Endothelial cell (in vitro differentiated cells): ENCODE results near the gene LRTM2. TPM values are rescaled to one million over a fixed set of nuclear protein-coding genes. Genes with fewer than 3 reads are reported as not detected.

Experiments
- DNase-seq: peaks from one replicate; pipeline ENCODE4 v3.0.0; 2021; ENCODE audit warnings: low spot score
- H3K27ac Mint-ChIP-seq: one replicate; pipeline ENCODE4 v1.8.0; 2021; ENCODE audit warnings: mixed read lengths, inconsistent platforms; ENCODE audit not compliant: unreplicated experiment
- H3K27me3 Mint-ChIP-seq: one replicate; pipeline ENCODE4 v1.8.0; 2021; ENCODE audit warnings: mild to moderate bottlenecking, moderate library complexity, mixed read lengths, inconsistent platforms; ENCODE audit not compliant: unreplicated experiment
- H3K36me3 Mint-ChIP-seq: one replicate; pipeline ENCODE4 v1.8.0; 2021; ENCODE audit warnings: mild to moderate bottlenecking, low read depth, mixed read lengths, inconsistent platforms; ENCODE audit not compliant: unreplicated experiment
- H3K4me1 Mint-ChIP-seq: one replicate; pipeline ENCODE4 v1.8.0; 2021; ENCODE audit warnings: mild to moderate bottlenecking, mixed read lengths, inconsistent platforms; ENCODE audit not compliant: unreplicated experiment
- H3K4me3 Mint-ChIP-seq: one replicate; pipeline ENCODE4 v1.8.0; 2021; ENCODE audit warnings: mild to moderate bottlenecking, mixed read lengths, inconsistent platforms; ENCODE audit not compliant: unreplicated experiment
- H3K9me3 Mint-ChIP-seq: one replicate; pipeline ENCODE4 v1.8.0; 2021; ENCODE audit warnings: mixed read lengths, inconsistent platforms; ENCODE audit not compliant: unreplicated experiment
- total RNA-seq: library from RNA; stranded (reverse); fragmentation: NEBNext Ultra II Directional; extraction: Animal tissue kit (Norgen Biotek cat#: 25700); gene quantifications from one replicate; pipeline ENCODE4 v1.2.1, GENCODE V29; 2021; ENCODE audit not compliant: unreplicated experiment
- TF ChIP-seq, protein P1 (sequence below): fragments of 200-600 bp; sonication (generic); IDR thresholded peaks from one replicate; pipeline ENCODE4 v1.5.0; 2021; ENCODE audit warnings: antibody characterized with exemption; ENCODE audit not compliant: unreplicated experiment

Gene LRTM2
- total RNA-seq, 1 donor from 2014 or later, result not detected

DNA sequence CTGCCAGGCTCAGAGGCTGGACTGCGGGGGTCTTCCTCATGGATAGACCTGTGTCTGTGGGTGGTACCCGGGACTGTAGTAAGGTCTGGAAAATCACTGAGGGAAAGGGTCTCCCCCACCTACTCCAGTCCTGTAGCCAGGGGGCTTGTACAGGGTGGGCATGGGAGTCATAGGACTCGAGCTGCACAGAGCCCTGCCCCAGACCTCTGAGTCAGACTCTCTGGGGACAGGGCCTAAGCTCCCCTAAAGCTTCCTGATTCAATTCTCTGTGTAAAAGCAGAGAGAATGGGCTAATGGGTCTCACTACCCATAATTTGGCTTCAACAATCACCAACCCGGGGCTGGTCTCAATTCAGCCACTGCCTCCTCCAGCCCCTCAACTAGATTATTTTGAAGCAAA lies 27.0 kb downstream of the LRTM2 start:
- H3K9me3 Mint-ChIP-seq, result no peaks in the 10 kb centered on the region
- H3K4me1 Mint-ChIP-seq, result no peaks in the 10 kb centered on the region
- H3K27ac Mint-ChIP-seq, result no peak overlapping the region
- DNase-seq, result no peak
- peaks cover 4% of the 10 kb centered on the region for H3K27me3 Mint-ChIP-seq
- no peaks in the 10 kb centered on the region for H3K36me3 Mint-ChIP-seq
- H3K4me3 Mint-ChIP-seq, result no peak overlapping the region
- TF ChIP-seq, protein P1, sequence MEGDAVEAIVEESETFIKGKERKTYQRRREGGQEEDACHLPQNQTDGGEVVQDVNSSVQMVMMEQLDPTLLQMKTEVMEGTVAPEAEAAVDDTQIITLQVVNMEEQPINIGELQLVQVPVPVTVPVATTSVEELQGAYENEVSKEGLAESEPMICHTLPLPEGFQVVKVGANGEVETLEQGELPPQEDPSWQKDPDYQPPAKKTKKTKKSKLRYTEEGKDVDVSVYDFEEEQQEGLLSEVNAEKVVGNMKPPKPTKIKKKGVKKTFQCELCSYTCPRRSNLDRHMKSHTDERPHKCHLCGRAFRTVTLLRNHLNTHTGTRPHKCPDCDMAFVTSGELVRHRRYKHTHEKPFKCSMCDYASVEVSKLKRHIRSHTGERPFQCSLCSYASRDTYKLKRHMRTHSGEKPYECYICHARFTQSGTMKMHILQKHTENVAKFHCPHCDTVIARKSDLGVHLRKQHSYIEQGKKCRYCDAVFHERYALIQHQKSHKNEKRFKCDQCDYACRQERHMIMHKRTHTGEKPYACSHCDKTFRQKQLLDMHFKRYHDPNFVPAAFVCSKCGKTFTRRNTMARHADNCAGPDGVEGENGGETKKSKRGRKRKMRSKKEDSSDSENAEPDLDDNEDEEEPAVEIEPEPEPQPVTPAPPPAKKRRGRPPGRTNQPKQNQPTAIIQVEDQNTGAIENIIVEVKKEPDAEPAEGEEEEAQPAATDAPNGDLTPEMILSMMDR, result no peak

DNA sequence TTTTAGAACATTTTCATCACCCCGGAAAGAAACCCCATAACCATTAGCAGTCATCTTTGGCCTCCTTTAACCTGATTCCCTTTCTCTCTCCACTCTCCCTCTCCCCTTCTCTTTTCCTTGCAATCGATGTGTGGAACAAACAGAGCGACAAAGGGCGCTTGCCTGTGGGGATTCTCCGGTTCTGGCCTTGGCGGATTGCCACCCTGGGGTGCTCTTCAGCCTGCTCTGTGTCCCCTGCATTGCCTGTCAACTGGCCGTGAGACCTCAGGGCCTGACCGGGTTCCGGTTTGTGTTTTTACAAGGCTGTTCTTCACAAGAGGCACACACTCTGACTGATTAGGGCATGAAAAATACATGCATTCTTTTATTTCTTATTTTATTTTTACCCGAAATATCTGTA lies 27.8 kb downstream of the LRTM2 start:
- no peaks in the 10 kb centered on the region for H3K9me3 Mint-ChIP-seq
- TF ChIP-seq, protein P1, result no peak
- H3K4me3 Mint-ChIP-seq, result no peak overlapping the region
- no peak for DNase-seq
- H3K36me3 Mint-ChIP-seq, result peaks cover under 1% of the 10 kb centered on the region
- no peaks in the 10 kb centered on the region for H3K4me1 Mint-ChIP-seq
- H3K27ac Mint-ChIP-seq, result no peak overlapping the region
- peaks cover 4% of the 10 kb centered on the region for H3K27me3 Mint-ChIP-seq

DNA sequence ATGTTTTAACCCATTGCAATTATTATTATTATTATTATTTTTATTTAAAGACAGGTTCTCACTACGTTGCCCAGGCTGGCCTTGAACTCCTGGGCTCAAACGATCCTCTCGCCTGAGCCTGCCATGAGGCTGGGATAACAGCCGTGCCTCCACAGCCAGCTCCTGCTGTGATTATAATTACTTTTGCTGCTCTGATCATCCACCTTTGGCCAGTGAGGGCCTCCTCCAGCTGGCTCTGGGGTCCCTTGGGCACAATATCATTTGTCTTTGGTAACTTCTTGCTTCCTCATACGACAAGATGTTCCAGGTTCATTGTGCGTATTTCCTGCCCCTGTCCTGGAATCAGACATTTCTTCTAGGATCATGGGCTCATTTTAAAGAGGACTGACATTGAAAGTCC lies 28.4 kb downstream of the LRTM2 start:
- Mint-ChIP-seq H3K27me3 (peaks cover 4% of the 10 kb centered on the region), H3K9me3 (no peaks in the 10 kb centered on the region), H3K36me3 (peaks cover 3% of the 10 kb centered on the region), H3K27ac (no peak overlapping the region), H3K4me3 (no peak overlapping the region), H3K4me1 (no peaks in the 10 kb centered on the region)
- DNase-seq, result no peak
- TF ChIP-seq, protein P1, result no peak

DNA sequence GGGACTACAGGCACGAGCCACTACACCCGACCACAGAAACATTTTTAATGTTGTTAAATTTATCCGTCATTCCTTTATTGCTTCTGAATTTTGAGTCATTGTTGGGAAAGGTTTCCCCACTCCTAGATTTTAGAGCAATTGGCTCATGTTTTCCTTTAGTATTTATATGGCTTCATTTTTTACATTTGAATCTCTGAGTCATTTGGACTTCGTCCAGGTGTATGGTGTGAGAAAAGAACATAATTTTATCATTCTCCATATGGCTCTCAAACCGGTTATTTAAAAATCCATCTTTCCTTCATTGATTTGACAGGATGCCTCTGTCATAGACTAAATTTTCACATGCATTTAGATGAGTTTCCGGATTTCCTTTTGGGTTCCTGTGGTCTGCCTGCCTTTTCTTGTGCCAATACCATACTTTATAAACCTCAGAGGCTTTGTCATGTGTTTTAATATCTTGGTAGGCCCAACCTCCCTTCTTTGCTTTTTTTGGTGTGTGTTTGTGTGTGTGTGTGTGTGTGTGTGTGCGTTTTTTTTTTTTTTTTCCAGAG lies 30.9 kb downstream of the LRTM2 start:
- no peak for DNase-seq
- H3K27me3 Mint-ChIP-seq, result peaks cover 4% of the 10 kb centered on the region
- peaks cover 9% of the 10 kb centered on the region for H3K36me3 Mint-ChIP-seq
- TF ChIP-seq, protein P1, result no peak
- H3K27ac Mint-ChIP-seq, result no peak overlapping the region
- no peak overlapping the region for H3K4me3 Mint-ChIP-seq
- peaks cover 10% of the 10 kb centered on the region for H3K9me3 Mint-ChIP-seq
- H3K4me1 Mint-ChIP-seq, result no peaks in the 10 kb centered on the region

DNA sequence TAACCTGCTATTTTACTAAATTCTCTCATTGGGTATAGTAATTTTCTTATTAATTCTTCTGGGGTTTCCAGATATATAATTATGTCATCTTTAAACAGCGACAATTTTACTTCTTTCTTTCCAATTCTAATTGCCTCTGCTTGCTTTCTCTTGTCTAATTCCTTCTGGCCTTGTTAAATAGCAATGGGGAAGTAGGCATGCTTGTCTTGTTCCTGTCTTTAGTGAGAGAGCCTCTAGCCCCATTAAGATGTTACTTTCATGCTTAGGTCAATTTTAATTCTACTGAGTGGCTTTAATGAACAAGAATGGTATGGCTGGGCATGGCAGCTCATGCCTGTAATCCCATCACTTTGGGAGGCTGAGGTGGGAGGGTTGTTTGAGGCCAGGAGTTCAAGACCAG lies 31.7 kb downstream of the LRTM2 start:
- H3K27ac Mint-ChIP-seq, result no peak overlapping the region
- TF ChIP-seq, protein P1, result no peak
- H3K4me1 Mint-ChIP-seq, result no peaks in the 10 kb centered on the region
- H3K9me3 Mint-ChIP-seq, result peaks cover 14% of the 10 kb centered on the region
- DNase-seq, result no peak
- H3K4me3 Mint-ChIP-seq, result no peak overlapping the region
- peaks cover 14% of the 10 kb centered on the region for H3K36me3 Mint-ChIP-seq
- peaks cover 4% of the 10 kb centered on the region for H3K27me3 Mint-ChIP-seq
